Activated T-cell treated with anti-CD3 and anti-CD28 coated beads for 4 hours (primary cell): ENCODE measurements around the gene MRPS11.
"Not testable (repeated sequence)": the region's sequence is repeated elsewhere in the genome, so short reads cannot be mapped to it uniquely, and the experiment has no call there.

Source experiments
- DNase-seq: peaks from one replicate; pipeline ENCODE4 v3.0.0-alpha.2; 2020

MRPS11 gene

GRCh38 chr15:88467073-88467934 is at the start of gene MRPS11, which contains the start of gene MRPL46:
TSS of gene MRPS11 (plus strand) at chr15:88467708. CDS start at chr15:88467718, 10 bp downstream.
TSS of gene MRPL46 (minus strand) at chr15:88467388. CDS start at chr15:88467377, 11 bp downstream.
- peak; percentile 89 for DNase-seq

GRCh38 chr15:88419830-88420229 is 47.7 kb upstream of the MRPS11 start:
- DNase-seq, result no peak

GRCh38 chr15:88423331-88423730 is 44.2 kb upstream of the MRPS11 start:
- DNase-seq, result no peak

- no peak for DNase-seq
Measured at GRCh38 chr15:88426304-88426703, 41.2 kb upstream of the MRPS11 start.

- no peak for DNase-seq
Measured at GRCh38 chr15:88428053-88428452, 39.5 kb upstream of the MRPS11 start.

GRCh38 chr15:88428805-88429605 is 38.5 kb upstream of the MRPS11 start:
- DNase-seq, result no peak

GRCh38 chr15:88430051-88430450 is 37.5 kb upstream of the MRPS11 start:
- DNase-seq, result no peak

GRCh38 chr15:88431441-88431840 is 36.1 kb upstream of the MRPS11 start:
- no peak for DNase-seq

GRCh38 chr15:88433046-88433685 is 34.3 kb upstream of the MRPS11 start:
- DNase-seq, result no peak

- DNase-seq, result not testable (repeated sequence)
Measured at GRCh38 chr15:88434106-88434505, 33.4 kb upstream of the MRPS11 start.

- DNase-seq, result no peak
Measured at GRCh38 chr15:88438181-88438580, 29.3 kb upstream of the MRPS11 start.

GRCh38 chr15:88440021-88440420 is 27.5 kb upstream of the MRPS11 start:
- DNase-seq, result no peak

GRCh38 chr15:88441076-88441730 is 26.3 kb upstream of the MRPS11 start:
- DNase-seq, result no peak

GRCh38 chr15:88447206-88447605 is 20.3 kb upstream of the MRPS11 start:
- DNase-seq, result no peak

GRCh38 chr15:88447741-88448140 is 19.8 kb upstream of the MRPS11 start:
- no peak for DNase-seq

- DNase-seq, result no peak
Measured at GRCh38 chr15:88448991-88449461, 18.5 kb upstream of the MRPS11 start.

GRCh38 chr15:88449581-88449980 is 17.9 kb upstream of the MRPS11 start:
- DNase-seq, result no peak

- DNase-seq, result peak; percentile 24
Measured at GRCh38 chr15:88450125-88450798, 17.2 kb upstream of the MRPS11 start.

- DNase-seq, result no peak
Measured at GRCh38 chr15:88453651-88454050, 13.9 kb upstream of the MRPS11 start.

- DNase-seq, result no peak
Measured at GRCh38 chr15:88454236-88454635, 13.3 kb upstream of the MRPS11 start.

GRCh38 chr15:88454867-88455810 is 12.4 kb upstream of the MRPS11 start:
- DNase-seq, result no peak
